ENCODE data around the gene CALM1. TPM values are rescaled to one million over a fixed set of nuclear protein-coding genes. Genes with fewer than 3 reads are reported as not detected.
A peak's percentile ranks its signal among the peaks of the same experiment; 100 is the strongest.

Gene CALM1
- 186 and 236 TPM in 2 replicates for polyA plus RNA-seq (2014; cell fraction: cytosol; rRNA removed)
- polyA plus RNA-seq (2014; cell fraction: nucleus; rRNA removed): 125 and 159 TPM in 2 replicates

DNA sequence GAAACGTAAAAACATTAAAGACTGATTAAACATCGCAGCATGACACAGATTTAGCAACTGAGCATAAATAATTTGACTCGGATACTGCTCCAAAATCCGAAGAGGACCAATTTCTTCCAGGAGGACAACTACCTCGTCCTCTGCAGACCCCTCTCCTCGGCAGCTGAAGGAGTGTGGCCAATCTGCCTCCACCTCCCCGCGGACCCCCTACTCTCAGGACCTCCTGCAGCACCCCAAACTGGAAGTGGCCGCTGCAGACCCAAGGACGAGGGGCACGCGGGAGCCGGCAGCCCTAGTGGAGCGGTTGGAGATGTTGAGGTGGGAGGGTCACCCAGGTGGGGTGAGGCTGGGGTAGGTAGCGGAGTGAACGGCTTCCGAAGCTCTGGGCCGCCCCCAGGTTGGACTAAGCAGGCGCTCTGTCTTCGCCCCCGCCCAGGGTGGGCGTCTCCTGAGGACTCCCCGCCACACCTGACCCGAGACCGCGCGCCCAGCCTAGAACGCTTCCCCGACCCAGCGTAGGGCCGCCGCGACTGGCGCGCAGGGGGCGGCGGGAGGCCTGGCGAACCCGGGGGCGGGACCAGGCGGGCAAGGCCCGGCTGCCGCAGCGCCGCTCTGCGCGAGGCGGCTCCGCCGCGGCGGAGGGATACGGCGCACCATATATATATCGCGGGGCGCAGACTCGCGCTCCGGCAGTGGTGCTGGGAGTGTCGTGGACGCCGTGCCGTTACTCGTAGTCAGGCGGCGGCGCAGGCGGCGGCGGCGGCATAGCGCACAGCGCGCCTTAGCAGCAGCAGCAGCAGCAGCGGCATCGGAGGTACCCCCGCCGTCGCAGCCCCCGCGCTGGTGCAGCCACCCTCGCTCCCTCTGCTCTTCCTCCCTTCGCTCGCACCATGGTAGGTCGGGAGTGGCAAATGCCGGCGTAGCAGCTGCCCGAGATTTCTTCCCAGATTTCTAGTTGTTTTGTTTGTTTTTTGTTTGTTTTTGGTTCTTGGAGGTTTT, at the start of gene CALM1:
Gene CALM1, plus strand, starts transcription at position 689 of the 999 bp plus-strand sequence. Its CDS starts 202 bp downstream, at position 891.
- DNase-seq (ENCODE audit: low spot score): peak; percentile 83

DNA sequence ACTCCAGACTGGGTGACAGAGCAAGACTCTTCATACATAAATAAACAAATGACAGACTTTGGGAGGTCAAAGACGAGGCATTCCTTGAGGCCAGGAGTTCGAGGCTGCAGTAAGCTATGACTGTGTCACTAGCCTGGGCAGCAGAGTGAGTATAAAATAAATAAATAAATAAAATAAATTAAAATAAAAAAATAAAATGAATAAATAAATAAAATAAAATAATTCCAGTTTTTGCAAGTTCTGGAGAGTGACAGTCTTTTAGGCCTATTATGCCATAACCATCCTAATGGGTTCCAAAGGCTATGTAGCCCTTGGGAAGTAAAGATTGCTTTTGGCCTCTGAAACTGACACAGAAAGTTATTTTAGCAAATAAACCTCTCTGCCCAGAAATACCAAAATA, 48.6 kb upstream of the CALM1 start:
- DNase-seq (ENCODE audit: low spot score): no peak

DNA sequence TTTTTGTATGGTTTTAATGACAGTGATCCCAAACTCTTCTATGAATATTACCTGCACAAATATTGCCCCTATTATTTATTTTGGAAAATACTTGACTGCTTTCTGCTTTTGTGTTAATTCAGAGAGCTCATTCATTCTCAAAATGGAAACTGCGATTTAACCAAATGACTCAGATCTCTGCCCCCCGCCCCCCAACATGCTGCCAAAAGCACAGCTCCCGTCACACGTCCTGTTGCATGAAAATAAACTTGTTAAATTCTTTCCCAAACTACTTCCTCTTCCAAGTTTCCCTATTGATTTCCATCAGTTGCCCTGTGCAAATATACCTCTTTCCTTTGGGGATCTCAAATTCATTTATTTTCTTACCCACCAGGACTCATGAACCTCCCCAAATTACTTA, 47.1 kb upstream of the CALM1 start:
- DNase-seq (ENCODE audit: low spot score): no peak

DNA sequence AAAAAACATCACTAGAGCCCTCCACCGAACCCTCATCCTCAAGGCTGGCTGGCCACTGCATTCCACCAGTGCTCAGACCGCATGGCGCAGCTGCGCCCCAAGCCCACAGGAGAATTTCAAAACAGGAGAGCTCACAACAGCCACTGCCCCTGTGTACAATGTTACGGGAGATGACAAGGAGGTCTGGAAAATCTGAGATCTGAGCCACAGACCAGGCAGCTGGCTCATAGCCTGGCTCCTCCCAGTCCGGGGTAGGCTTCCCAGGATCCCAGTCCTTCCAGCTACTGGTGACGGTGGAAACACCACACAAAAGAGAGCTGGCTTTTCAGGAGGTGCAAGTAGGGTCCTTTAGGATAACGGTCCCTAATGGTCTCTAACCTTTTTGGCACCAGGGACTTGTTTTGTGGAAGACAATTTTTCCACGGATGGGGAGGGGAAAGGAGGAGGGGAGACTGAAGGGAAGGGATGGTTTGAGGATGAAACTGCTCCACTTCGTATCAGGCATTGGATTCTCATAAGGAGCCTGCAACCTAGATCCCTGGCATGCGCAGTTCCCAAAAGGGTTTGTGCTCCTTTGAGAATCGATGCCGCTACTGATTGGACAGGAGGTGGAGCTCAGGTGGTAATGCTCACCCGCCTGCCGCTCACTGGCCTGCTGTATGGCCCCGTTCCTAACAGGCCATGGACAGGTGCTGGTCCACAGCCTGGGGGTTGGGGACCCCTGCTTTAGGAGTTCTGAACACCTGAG, 42.1 kb upstream of the CALM1 start:
- peak; percentile 15 for DNase-seq (ENCODE audit: low spot score)

DNA sequence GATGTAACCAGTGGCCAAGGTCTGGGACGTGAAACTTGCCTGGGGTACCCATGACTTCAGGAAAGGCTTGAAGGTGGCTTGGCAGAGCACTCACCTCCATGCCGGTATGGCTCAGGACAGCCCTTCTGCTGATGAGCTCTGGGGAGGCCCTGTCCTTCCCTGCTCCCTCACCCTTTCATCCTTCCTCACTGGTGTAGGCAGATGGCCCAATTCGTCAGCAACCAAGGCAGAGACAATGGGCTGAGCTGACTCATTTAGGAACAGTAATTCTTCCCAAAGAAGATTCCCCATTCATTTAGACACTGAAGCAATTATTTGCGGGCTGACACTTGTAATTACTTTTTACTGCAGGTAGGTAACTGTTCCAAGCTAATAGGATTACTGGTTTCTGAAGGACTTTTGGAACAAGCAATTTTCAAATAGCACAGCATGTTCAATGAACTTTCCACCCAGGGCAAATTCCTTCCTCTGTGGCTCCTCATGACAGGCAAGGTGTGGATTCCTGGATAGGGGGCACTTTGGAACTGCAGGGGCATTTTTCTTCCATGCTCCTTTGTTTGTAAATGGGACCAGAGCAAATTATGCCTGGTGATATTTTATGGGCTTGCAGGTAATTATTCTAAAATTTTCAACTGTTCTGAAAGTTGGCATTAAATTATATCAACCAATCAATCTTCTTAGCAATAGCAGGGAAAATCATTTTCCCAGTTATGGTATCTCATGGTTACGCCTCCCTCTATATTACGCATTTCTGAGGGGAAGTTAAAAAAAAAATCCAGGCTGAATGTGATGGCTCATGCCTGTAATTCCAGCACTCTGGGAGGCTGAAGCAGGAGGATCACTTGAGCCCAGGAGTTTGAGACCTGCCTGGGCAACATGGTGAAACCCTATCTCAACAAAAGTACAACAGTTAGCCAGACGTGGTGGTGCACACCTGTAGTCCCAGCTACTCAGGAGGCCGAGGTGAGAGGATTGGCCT, 41.0 kb upstream of the CALM1 start:
- no peak for DNase-seq (ENCODE audit: low spot score)

DNA sequence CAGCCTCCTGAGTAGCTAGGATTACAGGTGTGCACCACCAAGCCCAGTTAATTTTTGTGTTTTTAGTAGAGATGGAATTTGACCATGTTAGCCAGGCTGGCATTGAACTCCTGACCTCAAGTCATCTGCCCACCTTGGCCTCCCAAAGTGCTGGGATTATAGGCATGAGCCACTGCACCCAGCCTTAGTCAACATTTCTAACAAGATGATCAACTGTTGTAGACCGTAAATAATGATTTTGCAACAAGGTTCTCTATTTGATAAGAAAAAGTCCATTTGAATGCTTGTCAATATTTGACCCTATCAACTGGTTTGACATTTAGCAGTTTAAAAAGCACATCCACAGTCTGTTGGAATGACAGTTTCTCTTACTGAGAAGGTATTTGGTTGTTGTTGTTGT, 39.9 kb upstream of the CALM1 start:
- DNase-seq (ENCODE audit: low spot score): no peak

DNA sequence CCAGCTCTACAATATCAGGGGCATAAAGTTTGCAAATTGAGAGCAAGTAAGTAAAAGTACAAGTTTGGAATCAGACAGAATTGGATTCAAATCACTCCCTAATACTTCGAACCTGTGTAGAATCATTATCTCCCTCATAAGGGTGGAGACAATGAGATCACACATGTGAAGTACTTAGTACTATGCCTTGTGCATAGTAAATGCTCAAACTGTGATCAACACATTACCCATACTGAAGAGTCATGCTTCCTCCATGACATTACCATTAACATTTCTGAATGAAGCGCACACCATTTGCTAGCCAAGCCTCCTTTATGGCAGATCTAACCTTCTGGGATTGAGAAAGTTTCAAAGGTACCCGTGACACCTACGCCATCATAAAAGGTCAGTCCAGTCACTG, 38.5 kb upstream of the CALM1 start:
- DNase-seq (ENCODE audit: low spot score): no peak

DNA sequence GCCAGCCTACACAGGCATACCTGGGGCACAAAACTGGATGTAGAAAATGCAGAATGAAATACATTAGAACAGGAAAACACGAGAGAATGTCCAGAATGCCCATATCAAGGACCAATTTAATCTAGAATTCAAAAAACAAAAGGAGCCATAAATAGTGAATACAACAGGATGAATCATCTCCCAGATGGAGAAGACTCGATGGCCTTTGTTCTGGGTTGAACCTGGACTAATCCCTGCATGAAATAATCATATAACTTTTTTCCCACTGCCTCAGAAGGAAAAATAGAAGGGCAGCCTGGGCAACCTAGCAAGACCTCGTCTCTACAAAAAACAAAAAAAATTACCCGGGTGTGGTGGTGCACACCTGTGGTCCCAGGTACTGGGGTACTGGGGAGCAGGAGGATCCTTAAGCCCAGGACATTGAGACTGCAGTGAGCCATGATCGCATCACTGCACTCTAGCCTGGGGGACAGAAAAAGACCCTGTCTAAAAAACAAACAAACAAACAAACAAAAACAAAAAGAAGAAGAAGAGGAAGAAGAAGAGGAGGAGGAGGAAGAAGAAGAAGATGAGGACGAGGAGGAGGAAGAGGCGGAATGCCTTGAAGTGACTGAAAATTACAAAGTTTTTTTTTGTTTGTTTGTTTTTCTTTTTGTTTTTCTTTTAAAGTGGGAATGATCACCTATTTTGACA, 34.8 kb upstream of the CALM1 start:
- no peak for DNase-seq (ENCODE audit: low spot score)

DNA sequence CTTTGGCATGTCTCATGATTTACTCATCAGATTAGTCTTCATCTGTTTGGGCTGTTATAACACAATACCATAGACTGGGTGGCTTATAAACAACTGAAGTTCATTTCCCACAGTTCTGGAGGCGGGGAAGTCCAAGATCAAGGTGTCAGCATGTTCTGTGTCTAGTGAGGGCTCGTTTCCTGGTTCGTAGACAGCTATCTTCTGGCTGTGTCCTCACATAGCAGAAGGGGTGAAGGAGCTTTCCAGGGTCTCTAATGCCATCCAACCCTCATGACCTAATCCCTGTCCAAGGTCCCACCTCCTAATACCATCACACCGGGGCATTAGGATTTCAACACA, 34.3 kb upstream of the CALM1 start:
- no peak for DNase-seq (ENCODE audit: low spot score)

DNA sequence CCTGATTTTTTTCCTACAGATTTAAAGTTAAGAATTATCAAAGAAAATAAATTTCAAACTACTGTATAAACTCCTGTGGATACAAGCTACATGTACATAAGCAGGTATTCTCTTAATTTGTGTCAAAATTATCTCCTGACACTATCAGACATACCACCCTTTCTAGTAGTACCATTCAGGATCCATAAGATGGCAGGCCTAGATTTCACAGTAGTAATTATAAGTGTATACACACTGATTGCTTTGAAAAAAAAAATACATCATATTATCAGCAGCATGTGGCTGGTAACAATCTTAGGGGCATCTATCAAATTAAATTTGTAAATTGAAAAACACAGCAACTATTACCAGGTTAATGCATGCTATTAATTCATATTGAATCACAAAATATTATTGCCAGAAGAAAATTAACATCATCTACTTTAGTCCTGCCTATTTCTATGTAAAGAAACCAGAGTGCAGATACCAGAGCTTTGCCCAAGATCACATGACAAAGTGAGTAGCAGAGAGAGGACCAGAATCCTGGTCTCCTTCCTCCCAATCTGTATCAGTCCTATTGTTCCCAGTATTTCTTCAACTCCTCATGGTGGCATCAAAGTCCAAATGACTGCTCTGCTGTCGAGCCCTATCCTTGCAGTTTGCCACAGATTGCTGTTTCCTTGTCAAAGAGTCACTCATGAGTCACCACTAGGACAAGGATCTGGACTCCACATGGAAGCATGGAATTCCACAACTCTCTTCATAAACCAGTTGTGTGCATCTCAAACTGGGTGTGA, 27.7 kb upstream of the CALM1 start:
- DNase-seq (ENCODE audit: low spot score): no peak

DNA sequence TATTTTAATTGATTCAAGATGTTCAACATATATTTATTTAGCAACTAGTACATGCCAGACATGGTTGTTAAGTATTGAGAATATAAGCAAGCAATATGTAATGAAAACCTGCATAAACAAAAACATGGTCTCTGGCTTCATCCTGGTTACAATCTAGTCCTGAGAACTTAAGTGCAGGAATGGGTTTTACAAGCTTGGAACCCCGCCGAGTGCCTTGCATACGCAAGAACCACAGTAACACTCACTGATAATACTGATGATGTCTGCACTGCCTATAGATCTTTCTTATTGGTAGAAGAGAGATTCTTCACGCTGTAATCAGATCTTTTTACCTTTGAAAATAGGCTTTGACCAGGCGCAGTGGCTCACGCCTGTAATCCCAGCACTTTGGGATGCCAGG, 22.9 kb upstream of the CALM1 start:
- DNase-seq (ENCODE audit: low spot score): no peak

DNA sequence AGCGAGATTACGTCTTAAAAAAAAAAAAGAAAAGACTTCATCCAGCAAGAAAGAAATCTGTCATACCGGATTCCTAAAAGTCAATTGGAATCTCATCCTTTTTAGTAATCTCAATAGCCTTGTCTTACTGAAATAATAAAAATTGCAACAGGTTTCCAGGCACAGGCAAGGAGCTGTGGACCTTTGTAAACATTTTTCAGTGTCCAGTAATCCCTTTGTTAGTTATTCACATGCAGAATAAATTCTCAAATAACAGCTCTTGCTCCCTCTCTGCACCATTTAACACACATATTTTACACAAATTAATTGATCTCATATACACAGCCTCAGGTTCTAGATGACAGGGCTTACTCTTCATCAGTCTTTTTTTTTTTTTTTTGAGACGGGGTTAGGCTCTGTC, 22.0 kb upstream of the CALM1 start:
- DNase-seq (ENCODE audit: low spot score): no peak

DNA sequence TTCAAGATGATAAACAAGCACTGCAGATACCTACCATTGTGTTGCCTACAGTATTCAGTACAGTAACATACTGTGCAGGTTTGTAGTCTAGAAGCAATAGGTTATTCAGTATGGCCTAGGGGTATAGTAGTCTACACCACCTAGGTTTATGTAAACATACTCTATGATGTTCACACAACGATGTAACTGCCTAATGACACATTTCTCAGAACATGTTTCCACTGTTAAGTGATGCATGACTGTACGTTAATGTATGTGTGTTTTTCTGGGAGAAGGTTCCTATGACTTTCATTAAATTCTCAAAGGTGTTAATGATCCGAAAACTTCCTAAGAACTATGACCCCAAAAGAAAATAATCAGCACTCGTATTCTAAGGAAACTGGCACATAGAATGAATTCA, 20.9 kb upstream of the CALM1 start:
- no peak for DNase-seq (ENCODE audit: low spot score)

DNA sequence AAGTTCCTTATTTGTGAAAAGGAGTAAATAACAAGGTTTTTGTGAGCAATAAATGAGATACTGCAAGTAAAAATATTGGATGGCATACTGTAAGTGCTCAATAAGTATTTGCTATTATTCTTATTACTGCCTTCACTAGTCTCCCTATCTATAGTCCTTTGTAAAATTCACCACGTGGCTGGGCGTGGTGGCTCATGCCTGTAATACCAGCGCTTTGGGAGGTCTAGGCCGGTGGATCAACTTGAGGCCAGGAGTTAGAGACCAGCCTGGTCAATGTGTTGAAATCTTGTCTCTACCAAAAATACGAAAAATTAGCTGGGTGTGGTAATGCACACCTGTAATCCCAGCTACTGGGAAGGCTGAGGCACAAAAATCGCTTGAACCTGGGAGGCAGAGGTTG, 18.6 kb upstream of the CALM1 start:
- DNase-seq (ENCODE audit: low spot score): no peak

DNA sequence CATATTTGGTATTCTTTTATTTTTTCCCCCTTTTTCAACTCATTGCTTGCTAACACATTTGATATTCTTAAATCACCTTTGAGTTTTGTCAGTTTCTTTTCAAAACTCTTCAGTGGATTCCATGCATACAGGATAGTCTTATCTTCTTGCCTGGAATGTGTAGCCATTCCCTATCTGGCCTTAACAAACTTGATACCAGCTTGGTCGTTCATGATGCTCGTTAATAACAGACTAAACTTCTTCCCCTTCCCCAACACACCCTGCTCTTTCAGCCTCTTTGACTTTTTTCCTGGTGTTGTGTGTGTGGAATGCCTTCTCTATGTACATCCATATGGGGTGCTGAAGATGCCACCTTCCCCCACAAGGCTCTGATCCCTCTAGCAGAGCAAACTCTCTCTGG, 17.7 kb upstream of the CALM1 start:
- no peak for DNase-seq (ENCODE audit: low spot score)

DNA sequence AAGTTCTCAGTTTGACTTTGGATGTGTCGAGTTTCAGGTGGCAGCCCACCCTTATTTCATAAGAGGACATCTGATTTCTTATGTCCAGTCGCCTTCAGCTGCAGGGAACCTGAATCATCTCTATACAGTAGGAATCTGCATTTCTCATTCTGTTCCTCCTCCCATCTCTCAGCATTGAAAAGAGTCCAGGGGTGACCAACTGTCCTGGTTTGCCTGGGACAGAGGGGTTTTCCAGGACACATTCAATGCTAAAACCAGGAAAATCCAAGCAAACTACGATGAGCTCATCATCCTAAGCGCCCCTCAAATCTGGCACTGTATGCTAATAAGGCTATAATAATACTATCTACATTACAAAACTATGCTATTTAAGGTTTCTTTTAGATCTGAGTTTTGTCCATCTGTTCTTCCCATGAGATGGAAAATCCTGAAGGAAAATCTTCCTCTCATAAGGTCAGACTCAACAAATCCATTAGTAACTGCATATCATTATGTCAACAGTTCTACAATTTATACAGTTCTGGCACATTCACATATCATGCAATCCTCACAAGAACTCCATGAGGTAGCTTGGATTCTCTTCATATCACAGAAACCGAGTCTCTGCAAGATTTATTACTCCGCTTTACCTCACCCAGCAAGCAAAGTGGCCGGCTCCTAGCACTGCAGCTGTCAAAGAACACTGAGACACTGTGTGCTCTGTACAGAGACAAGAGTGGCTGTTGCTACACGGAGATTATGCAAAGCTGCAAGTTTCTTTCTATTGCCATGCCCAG, 15.6 kb upstream of the CALM1 start:
- no peak for DNase-seq (ENCODE audit: low spot score)

DNA sequence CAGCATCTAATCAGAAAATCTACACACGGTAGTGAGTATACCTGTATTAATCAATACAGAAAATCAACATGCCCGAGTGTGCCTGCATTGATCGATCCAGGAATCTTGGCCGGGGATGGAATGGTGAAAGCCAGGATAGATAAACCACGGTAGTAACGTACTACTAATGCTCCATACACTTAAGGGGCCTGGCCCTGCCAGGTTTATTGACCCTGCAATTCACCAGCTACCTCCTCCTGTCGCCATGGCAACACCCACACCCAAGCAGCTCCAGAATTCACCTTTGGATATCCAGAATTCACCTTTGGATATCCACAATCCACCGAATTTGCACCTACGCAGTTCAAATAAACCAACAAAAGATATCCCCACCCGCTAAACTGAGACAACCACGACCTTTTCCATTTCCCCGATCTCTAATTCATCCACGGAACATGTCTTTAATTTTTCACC, 14.8 kb upstream of the CALM1 start:
- peak; percentile 29 for DNase-seq (ENCODE audit: low spot score)

DNA sequence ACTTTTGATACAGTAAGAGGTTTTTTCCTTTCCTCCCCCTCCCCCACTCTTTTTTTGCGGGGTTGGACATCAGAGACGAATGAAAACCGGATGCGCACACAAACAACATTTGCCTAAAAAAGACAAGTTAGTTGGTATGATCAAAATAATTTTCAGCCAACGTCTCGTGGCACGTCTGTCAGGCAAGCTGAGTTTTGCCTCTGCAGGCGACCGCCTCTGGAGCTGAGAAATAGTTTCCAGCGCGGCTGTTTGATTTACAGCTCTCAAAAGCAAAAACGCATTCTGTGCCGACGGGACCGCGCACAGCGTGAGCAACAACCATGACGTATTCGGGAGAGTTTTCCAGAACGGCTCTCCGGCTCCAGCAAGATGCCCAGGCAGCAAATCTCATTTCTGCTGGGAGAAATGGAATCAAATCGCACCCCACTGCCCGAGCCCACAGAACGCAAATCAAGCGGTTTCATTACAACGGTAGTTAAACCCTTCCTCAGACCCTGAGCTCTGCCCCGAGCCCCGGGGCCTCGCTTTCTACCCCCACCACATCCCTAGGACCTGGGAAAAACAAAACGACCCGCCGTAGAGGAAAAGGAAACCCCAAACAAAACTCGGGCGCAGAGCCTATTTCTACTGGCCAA, 14.2 kb upstream of the CALM1 start:
- no peak for DNase-seq (ENCODE audit: low spot score)

Measured in SK-N-DZ (cell line).